T1000 (cell line): Measurements from ENCODE around the gene LMCD1.

Source experiments
- DNase-seq: peaks from one replicate; lab custom pipeline; 2025; ENCODE audit warnings: mixed read lengths; lab: John Stamatoyannopoulos, UW

The LMCD1 gene

GRCh38 chr3:8501371-8502131 lies at the start of gene LMCD1:
Gene LMCD1, plus strand, starts transcription at chr3:8501823. Its CDS starts 116 bp downstream, at chr3:8501939.
- DNase-seq: peak; percentile 91

- DNase-seq: no peak
Measured at GRCh38 chr3:8452112-8452511, 49.5 kb upstream of the LMCD1 start.

- no peak for DNase-seq
Measured at GRCh38 chr3:8453153-8453552, 48.5 kb upstream of the LMCD1 start.

- no peak for DNase-seq
Measured at GRCh38 chr3:8455526-8456411, 45.9 kb upstream of the LMCD1 start.

GRCh38 chr3:8456412-8456811 lies 45.2 kb upstream of the LMCD1 start:
- no peak for DNase-seq

- DNase-seq: no peak
Measured at GRCh38 chr3:8457039-8457438, 44.6 kb upstream of the LMCD1 start.

- DNase-seq: no peak
Measured at GRCh38 chr3:8458238-8458661, 43.4 kb upstream of the LMCD1 start.

GRCh38 chr3:8458711-8459110 lies 42.9 kb upstream of the LMCD1 start:
- DNase-seq: no peak

- no peak for DNase-seq
Measured at GRCh38 chr3:8460050-8460708, 41.4 kb upstream of the LMCD1 start.

GRCh38 chr3:8460815-8461456 lies 40.7 kb upstream of the LMCD1 start:
- no peak for DNase-seq

- no peak for DNase-seq
Measured at GRCh38 chr3:8464668-8465067, 37.0 kb upstream of the LMCD1 start.

GRCh38 chr3:8466526-8466925 lies 35.1 kb upstream of the LMCD1 start:
- no peak for DNase-seq

- DNase-seq: no peak
Measured at GRCh38 chr3:8470801-8471200, 30.8 kb upstream of the LMCD1 start.

- no peak for DNase-seq
Measured at GRCh38 chr3:8472549-8472948, 29.1 kb upstream of the LMCD1 start.

GRCh38 chr3:8473029-8473428 lies 28.6 kb upstream of the LMCD1 start:
- DNase-seq: no peak

- no peak for DNase-seq
Measured at GRCh38 chr3:8473990-8474389, 27.6 kb upstream of the LMCD1 start.

GRCh38 chr3:8474991-8475390 lies 26.6 kb upstream of the LMCD1 start:
- DNase-seq: no peak

GRCh38 chr3:8480699-8481098 lies 20.9 kb upstream of the LMCD1 start:
- no peak for DNase-seq

GRCh38 chr3:8481380-8481779 lies 20.2 kb upstream of the LMCD1 start:
- DNase-seq: no peak

GRCh38 chr3:8482263-8482662 lies 19.4 kb upstream of the LMCD1 start:
- DNase-seq: no peak

- peak; percentile 80 for DNase-seq
Measured at GRCh38 chr3:8482960-8483665, 18.5 kb upstream of the LMCD1 start.
